ENCODE data around the gene RCAN3.

RCAN3 gene

DNA sequence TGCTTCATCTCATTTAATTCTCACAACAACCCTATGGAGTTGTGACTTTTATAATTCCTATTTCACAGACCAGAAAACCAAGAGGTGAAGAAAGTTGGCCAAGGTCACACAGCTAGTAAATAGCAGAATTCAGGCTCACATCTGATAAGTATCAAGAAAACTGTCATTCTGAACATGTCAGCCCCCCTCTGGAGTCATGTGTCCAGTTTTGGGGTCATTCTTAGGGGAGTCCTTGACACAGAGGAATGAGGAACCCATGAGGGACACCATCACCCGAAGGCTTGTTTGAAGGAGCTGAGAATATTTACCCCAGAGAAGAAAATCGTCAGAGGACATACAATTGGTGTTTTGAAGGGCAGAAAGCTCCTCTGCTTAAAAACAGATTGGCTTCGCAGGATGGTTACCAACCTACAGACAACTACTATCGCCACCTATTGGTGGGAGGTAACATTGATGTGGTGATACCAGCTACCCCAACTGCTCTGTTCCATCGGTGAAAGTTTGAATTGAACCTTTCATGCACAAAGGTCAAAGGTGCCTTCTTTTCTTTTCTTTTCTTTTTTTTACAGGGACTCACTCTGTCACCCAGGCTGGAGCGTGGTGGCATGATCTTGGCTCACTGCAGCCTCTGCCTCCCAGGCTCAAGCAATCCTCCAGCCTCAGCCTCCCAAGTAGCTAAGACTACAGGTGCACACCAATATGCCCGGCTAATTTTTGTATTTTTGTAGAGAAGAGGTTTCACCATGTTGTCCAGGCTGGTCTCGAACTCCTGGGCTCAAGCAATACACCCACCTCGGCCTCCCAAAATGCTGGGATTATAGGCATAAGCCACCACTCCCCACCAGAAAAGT is 84.6 kb downstream of the RCAN3 start:
- DNase-seq: peak; percentile 64

DNA sequence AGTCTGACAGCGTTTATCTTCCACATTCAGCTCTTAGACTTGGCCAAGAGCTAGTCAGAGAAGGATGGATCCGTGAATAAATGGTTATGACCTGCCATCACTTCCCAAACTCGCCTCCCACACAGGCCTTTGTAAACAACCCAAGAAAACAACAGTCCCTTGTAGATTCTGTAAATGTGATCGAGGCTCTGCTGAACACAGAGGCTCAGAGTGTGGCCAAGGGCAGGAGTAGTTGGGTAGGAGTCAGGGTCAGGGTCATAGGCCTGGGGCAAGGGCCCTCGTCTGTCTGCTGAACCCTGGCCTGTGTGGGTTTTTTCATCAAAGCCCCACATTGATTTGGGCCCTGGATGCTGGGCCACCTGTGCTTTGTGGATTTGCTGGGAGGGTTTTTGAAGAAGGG is 85.9 kb downstream of the RCAN3 start:
- no peak for DNase-seq

DNA sequence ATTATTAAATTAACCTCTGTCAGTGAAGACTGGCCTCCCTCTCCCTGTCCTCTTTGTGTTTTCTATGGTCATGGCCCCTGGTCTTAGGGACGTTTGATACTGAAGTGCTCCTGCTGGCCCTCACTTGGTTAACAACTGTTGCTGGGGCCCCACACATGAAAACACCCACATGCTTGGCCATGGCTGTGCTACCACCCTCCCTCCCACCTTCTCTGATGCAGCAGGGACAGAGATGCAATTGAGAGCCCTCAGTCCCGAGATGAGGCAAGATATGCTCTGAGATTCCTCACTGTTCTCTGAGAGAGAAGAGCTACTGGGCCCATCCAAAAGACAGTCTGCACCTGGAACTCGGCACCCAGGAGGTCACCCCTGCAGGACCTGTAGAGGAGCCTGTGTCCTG is 86.6 kb downstream of the RCAN3 start:
- DNase-seq: no peak

Measured in NCI-H1105 (cell line).